ENCODE measurements around the gene BRK1. TPM values are rescaled to one million over a fixed set of nuclear protein-coding genes. Genes with fewer than 3 reads are reported as not detected.

The BRK1 gene
- total and polyA plus RNA-seq, 10 of the 15 experiments (the other 5 are each of a cell fraction or from before 2014, with no cell fraction given) = 97.8 to 457 (median 203) TPM

DNA sequence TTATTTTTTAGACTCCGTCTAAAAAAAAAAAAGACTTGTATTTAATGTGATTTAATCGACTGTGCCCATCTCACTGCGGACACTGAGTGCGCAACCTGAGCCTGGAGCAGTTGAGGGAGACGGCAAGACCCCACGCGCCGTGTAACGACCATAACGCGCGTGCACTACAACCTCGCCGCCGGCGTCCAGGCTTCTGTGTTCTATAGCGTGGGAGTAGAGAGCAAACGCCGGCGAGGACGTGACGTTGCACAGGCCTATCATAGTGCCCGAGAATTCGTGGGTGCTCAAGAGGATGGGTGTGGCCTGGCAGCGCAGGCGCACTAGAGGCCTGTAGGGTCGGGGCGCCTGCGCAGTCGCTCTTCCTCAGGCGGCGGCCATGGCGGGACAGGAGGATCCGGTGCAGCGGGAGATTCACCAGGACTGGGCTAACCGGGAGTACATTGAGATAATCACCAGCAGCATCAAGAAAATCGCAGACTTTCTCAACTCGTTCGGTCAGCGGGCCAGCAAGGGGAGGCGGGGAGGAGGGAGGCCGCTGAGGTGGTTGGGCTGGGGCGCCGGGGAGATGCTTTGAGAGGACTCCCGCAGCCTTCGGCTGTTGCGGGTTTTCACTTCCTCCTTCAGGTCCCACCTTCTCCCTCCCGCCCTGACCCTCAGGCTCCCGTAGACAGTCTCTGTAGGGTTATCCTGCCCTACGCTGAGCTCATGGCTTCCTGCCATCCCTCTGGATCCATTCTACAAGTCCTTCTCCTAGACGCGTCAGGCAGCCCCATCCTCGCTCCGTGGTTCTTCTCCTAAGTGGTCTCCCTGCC, at the start of gene BRK1 (continued):
- TF ChIP-seq SMAD1 (IDR thresholded peaks at IDR 0.05; ENCODE audit: low read depth, partially characterized antibody) (peak; percentile 19), TCF7 (IDR thresholded peaks at IDR 0.05; ENCODE audit: borderline replicate concordance) (no peak), ZZZ3 (IDR thresholded peaks at IDR 0.05; ENCODE audit: control insufficient read depth, insufficient read length, low read depth) (no peak), JUNB (IDR thresholded peaks at IDR 0.05) (no peak), RCOR1 (conservative IDR thresholded peaks at IDR 0.05; ENCODE audit: low read depth, low read length) (no peak), ZNF622 (IDR thresholded peaks at IDR 0.05) (no peak), NFYB (IDR thresholded peaks at IDR 0.05; ENCODE audit: insufficient read depth, low read depth, low read length) (0 out of 2 replicates have a peak, but pooled peaks have one; percentile 44), ESRRA (IDR thresholded peaks at IDR 0.05; ENCODE audit: low read length) (no peak), HDAC2 (IDR thresholded peaks at IDR 0.05) (no peak), PAX5 (IDR thresholded peaks at IDR 0.05; ENCODE audit: borderline replicate concordance, low read depth, low read length) (peak; percentile 23; the same call in 1 of the 2 replicates), STAT3 (IDR thresholded peaks at IDR 0.05; ENCODE audit: low read depth, low read length) (no peak), POU2F2 (IDR thresholded peaks at IDR 0.05; ENCODE audit: borderline replicate concordance, low read depth, low read length) (peak; percentile 78; the same call in 1 of the 3 replicates), NBN (IDR thresholded peaks at IDR 0.05) (peak; percentile 56; the same call in 1 of the 2 replicates), BCL11A (IDR thresholded peaks at IDR 0.05; ENCODE audit: low read depth, low read length) (no peak), IRF4 (IDR thresholded peaks at IDR 0.05; ENCODE audit: low read depth, low read length) (peak; percentile 44; the same call in 1 of the 2 replicates), MYC (IDR thresholded peaks at IDR 0.05; ENCODE audit: insufficient read depth, insufficient read length, insufficient replicate concordance, low read length, severe bottlenecking) (no peak), CREM (IDR thresholded peaks at IDR 0.05; ENCODE audit: low read depth) (peak; percentile 90), MTA2 (IDR thresholded peaks at IDR 0.05; ENCODE audit: low read depth) (0 out of 2 replicates have a peak, but pooled peaks have one; percentile 23)
- TF ChIP-seq, protein P1, sequence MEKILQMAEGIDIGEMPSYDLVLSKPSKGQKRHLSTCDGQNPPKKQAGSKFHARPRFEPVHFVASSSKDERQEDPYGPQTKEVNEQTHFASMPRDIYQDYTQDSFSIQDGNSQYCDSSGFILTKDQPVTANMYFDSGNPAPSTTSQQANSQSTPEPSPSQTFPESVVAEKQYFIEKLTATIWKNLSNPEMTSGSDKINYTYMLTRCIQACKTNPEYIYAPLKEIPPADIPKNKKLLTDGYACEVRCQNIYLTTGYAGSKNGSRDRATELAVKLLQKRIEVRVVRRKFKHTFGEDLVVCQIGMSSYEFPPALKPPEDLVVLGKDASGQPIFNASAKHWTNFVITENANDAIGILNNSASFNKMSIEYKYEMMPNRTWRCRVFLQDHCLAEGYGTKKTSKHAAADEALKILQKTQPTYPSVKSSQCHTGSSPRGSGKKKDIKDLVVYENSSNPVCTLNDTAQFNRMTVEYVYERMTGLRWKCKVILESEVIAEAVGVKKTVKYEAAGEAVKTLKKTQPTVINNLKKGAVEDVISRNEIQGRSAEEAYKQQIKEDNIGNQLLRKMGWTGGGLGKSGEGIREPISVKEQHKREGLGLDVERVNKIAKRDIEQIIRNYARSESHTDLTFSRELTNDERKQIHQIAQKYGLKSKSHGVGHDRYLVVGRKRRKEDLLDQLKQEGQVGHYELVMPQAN (conservative IDR thresholded peaks at IDR 0.05) = peak; percentile 50; the same call in 1 of the 2 replicates
- TF ChIP-seq, protein P2, sequence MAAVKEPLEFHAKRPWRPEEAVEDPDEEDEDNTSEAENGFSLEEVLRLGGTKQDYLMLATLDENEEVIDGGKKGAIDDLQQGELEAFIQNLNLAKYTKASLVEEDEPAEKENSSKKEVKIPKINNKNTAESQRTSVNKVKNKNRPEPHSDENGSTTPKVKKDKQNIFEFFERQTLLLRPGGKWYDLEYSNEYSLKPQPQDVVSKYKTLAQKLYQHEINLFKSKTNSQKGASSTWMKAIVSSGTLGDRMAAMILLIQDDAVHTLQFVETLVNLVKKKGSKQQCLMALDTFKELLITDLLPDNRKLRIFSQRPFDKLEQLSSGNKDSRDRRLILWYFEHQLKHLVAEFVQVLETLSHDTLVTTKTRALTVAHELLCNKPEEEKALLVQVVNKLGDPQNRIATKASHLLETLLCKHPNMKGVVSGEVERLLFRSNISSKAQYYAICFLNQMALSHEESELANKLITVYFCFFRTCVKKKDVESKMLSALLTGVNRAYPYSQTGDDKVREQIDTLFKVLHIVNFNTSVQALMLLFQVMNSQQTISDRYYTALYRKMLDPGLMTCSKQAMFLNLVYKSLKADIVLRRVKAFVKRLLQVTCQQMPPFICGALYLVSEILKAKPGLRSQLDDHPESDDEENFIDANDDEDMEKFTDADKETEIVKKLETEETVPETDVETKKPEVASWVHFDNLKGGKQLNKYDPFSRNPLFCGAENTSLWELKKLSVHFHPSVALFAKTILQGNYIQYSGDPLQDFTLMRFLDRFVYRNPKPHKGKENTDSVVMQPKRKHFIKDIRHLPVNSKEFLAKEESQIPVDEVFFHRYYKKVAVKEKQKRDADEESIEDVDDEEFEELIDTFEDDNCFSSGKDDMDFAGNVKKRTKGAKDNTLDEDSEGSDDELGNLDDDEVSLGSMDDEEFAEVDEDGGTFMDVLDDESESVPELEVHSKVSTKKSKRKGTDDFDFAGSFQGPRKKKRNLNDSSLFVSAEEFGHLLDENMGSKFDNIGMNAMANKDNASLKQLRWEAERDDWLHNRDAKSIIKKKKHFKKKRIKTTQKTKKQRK (IDR thresholded peaks at IDR 0.05; ENCODE audit: low read depth, low read length) = no peak
- TF ChIP-seq, protein P3, sequence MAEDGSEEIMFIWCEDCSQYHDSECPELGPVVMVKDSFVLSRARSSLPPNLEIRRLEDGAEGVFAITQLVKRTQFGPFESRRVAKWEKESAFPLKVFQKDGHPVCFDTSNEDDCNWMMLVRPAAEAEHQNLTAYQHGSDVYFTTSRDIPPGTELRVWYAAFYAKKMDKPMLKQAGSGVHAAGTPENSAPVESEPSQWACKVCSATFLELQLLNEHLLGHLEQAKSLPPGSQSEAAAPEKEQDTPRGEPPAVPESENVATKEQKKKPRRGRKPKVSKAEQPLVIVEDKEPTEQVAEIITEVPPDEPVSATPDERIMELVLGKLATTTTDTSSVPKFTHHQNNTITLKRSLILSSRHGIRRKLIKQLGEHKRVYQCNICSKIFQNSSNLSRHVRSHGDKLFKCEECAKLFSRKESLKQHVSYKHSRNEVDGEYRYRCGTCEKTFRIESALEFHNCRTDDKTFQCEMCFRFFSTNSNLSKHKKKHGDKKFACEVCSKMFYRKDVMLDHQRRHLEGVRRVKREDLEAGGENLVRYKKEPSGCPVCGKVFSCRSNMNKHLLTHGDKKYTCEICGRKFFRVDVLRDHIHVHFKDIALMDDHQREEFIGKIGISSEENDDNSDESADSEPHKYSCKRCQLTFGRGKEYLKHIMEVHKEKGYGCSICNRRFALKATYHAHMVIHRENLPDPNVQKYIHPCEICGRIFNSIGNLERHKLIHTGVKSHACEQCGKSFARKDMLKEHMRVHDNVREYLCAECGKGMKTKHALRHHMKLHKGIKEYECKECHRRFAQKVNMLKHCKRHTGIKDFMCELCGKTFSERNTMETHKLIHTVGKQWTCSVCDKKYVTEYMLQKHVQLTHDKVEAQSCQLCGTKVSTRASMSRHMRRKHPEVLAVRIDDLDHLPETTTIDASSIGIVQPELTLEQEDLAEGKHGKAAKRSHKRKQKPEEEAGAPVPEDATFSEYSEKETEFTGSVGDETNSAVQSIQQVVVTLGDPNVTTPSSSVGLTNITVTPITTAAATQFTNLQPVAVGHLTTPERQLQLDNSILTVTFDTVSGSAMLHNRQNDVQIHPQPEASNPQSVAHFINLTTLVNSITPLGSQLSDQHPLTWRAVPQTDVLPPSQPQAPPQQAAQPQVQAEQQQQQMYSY (CRISPR knock-in tag; IDR thresholded peaks at IDR 0.05) = no peak
- TF ChIP-seq, protein P4, sequence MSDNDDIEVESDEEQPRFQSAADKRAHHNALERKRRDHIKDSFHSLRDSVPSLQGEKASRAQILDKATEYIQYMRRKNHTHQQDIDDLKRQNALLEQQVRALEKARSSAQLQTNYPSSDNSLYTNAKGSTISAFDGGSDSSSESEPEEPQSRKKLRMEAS (IDR thresholded peaks at IDR 0.05; ENCODE audit: low read depth, low read length) = peak; percentile 83

Measured in GM12878 (cell line).